NCI-H345 treated with DMSO at 0.1 percent for 48 hours (cell line): ENCODE data around the gene MUC15.

Source experiments
- DNase-seq: peaks from one replicate; lab custom pipeline; 2025; ENCODE audit not compliant: unreplicated experiment; lab: John Stamatoyannopoulos, UW

Gene MUC15

GRCh38 chr11:26575946-26576345 lies 3.9 kb upstream of the MUC15 start:
- DNase-seq, result no peak

DNA sequence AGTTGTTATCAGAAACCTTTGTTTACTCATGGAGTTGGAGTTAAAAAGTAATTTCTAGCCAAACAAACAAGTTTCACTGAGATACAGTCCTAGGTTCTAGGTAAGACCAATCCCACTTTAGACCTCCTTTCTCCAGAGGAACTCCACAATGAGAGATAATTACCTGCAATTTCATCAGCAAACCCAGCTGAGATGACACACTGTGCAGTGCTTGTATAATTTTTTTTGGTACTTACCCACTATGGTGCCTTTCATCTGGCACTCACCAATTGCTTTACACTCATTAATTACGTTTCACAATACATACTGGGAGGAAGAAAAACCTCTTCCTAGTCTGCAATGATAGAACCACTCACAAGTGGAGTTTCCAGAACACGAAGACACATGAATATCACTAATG lies 1.8 kb upstream of the MUC15 start:
- DNase-seq, result no peak

DNA sequence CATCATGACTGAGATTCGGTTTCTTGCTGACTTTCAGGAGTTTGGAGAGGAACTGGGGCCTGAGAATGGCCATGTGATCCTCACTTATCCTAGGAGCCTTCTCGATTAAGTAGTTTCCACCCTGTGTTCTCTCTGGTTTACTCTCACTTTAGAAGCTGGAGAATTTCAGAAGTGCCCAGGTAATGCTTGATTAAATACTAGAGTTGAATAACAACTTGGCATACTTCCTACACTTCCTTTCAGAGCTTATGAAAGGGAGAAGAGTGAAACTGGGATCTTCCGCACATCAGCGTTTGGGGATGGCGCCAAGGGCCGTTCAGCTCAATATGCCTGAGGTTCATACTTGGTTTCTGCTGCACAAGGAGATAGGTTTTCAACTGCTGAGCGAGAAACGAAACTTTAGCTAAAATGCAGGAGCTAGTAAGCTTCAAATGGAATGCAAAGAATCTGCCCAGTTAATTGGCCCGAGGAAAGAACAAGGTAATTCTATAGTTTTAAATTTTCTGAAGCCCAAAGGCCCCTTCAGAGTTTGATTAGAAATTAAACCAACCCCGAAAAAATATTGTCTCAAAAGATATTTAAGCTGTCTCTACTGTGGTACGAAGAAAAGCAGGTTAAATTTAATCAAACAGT lies 823 bp upstream of the MUC15 start:
- DNase-seq, result no peak

DNA sequence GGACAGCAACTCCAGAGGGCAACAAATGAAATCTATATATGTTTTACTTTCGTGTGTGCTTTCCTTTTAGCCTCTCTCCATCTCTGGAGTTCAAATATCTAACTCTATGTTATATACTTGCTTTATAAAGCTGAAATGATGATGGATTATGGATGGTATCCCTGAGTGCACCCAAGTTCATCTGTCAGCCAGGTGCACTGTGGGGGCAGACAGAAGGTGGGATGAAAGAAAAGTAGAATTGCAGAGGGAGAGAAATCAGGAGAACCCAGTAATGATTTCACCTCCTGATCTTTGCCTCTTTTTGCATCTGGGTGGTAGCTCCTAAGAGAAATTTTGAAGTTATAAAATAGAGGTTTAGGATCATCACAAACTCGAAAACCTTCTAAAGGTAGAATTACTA lies 2.4 kb downstream of the MUC15 start:
- DNase-seq, result no peak

DNA sequence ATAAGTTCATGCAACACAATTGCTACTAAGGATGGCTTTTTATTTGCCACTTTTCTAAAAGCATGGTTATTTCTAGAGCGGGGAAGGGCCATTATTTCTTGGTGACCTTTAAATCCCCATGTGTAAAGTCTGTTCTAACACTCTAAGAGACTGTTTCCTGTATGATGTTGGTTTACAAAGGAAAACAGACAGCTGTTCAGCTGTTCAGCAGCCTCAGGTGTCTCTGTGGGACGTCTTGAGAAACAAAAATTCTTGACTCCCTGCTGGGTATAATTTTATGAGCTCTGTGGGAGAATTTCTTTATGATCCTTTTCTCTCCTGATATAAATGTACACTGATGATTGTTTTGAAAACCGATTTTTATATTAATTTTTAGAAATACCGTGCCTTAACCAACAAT lies 13.9 kb downstream of the MUC15 start:
- DNase-seq, result no peak

DNA sequence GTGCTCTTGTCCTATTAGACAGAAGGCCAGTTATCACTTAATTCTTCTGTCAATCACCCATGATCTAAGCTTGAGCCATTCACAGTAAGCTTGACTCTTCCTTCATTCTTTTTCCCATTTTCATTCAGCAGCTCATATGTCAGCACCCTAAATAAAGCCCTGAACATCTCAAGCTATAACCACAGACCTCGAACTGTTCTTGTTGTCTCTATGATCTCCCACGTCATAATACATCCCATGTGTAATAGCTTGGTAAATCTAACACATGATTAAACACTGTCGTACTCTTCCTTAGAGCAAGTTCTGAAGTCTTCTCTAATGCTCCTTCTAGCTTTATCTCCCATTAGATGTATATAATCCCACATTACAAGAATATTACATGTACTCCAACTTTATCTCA lies 14.4 kb downstream of the MUC15 start:
- DNase-seq, result no peak

- DNase-seq, result no peak
Measured at GRCh38 chr11:26556582-26556981, 15.5 kb downstream of the MUC15 start.

- no peak for DNase-seq
Measured at GRCh38 chr11:26554455-26554854, 17.6 kb downstream of the MUC15 start.

GRCh38 chr11:26553182-26553581 lies 18.9 kb downstream of the MUC15 start:
- no peak for DNase-seq

- no peak for DNase-seq
Measured at GRCh38 chr11:26551186-26551801, 20.8 kb downstream of the MUC15 start.

DNA sequence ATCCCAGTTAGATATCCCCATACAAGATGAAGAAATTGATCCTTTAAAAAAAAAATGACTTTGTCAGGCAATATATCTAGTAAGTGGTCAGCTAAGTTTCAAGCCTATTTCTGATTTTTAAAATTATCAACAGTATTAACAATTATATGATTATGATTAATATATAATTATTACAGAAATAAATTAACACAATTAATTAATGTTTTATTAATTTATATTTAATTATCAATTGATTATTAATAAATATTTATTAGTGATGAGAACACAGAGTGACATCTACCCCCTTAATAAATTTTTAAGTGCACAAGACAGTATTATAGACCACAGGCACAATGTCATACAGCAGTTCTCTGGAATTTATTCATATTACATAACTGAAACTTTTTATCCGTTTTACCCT lies 22.0 kb downstream of the MUC15 start:
- no peak for DNase-seq

DNA sequence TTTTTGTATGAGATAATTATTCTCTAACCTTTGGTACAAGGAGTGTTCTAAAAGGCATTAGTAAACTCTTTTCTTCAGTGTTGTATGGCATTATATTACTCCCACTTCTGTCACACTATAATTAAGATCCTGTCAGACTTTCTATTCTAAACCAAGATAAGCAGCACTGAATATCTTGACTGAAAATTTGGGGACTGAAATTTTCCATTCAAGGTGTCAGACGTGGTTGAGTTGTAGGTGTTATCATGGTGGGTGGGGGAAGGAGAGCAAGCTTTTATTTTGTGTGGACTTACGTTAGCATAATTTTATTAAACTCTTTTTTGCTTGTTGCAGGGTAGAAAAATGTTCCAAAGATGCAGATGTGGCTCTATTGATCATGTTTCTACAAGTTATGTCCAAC lies 22.9 kb downstream of the MUC15 start:
- DNase-seq, result no peak

DNA sequence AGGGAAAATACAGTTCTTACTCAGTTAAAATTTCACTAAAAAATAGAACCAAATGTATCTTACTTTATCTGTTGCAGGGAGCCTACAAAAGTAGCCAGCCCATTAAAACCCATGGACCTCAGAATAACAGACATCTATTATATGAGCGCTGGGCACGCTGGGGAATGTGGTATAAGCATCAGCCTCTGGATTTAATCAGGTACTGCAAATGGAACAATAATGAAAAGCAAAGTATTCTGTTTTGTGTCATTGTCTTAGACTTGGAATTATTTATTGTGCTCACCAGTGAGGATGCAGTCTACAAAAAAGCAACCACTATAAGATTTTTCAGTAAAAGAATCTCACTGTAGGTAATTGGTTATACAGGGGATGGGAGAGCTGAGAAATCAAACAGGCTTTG lies 30.2 kb downstream of the MUC15 start:
- no peak for DNase-seq

DNA sequence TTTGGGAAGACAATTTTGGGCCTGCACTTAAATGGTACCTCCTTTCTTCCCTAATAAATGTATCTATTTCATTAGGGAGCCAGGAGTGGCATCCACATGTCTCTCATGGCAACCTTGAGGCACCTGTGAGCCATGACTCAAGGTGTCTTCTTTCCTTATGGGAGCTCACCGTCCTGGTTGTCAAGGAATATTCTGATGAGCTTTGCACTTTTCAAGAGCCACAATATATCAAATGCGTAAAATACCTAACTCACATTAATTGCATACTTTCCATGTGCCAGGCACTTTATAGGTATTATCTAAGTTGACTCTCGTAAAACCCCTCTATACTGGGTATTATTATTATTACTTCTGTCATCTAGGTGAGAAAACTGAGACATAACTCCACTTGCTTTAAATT lies 32.5 kb downstream of the MUC15 start:
- no peak for DNase-seq

GRCh38 chr11:26537341-26537740 lies 34.7 kb downstream of the MUC15 start:
- DNase-seq, result no peak

GRCh38 chr11:26527685-26528084 lies 44.4 kb downstream of the MUC15 start:
- DNase-seq, result no peak

- no peak for DNase-seq
Measured at GRCh38 chr11:26522912-26523610, 49.0 kb downstream of the MUC15 start.

GRCh38 chr11:26519469-26519868 lies 52.6 kb downstream of the MUC15 start:
- DNase-seq, result no peak

DNA sequence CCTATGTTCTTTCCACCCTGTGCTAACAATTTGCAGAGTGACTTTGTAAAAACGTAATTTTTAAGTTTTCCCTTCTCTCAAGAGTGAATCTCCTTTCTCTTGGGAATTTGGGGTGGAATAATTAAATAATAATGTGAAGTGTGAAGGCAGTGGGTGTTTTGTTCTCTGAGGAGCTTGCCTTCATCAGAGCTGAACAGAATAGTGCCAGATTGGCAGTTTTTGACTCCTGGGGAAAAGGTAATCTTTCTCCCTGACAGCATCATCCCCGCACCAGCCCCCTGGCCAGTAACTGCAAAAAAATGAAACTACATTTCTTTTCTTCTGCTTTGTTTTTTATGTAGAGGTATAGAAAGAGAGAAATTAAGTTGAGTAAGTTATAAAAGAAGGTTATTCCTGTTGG lies 59.9 kb downstream of the MUC15 start:
- no peak for DNase-seq

GRCh38 chr11:26510756-26511155 lies 61.3 kb downstream of the MUC15 start:
- DNase-seq, result no peak

- no peak for DNase-seq
Measured at GRCh38 chr11:26510164-26510563, 61.9 kb downstream of the MUC15 start.
